Retinal pigment epithelial cell (primary cell): ENCODE measurements around the gene PLK2.

Experiments
- DNase-seq: peaks from one replicate; pipeline ENCODE4 v3.0.0-alpha.2; 2010; ENCODE audit warnings: low read depth
- H3K4me3 ChIP-seq: 2 replicates; pipeline ENCODE4 v1.5.1; 2011; ENCODE audit warnings: mild to moderate bottlenecking, low read length, control low read depth, moderate library complexity
- TF ChIP-seq, protein P1 (sequence below): conservative IDR thresholded peaks from 2 replicates; pipeline ENCODE4 v1.5.1; 2011; ENCODE audit warnings: low read depth, low read length, control low read depth, inconsistent platforms

Gene PLK2

DNA sequence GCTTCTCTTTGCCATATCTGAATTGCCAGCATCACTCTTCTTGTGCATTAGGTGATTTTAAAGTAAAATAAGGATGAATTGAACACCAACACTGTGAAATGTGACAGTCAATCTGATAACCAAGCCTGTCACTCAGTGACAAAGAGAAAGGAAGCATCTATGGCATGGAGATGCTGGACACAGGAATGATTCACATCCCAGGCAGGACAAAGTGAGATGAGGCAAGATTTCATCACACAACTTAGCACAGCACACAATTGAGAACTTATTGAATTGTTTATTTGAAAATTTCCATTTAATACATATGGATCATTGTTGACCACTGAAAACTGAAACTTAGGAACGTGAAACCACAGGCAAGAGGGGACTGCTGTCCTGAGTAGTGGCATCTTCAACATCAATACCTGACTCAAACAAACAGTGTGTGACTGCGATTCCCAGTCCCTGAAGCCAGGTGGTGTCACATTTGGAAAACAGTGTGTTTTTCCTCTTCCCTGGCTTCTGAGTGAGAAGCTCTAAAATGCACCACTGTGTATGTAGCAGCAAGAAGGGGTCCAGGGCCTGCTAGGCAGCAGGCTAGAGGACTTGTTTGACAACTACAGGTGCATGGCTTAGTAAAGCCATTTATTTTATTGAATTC, 42.0 kb upstream of the PLK2 start:
- TF ChIP-seq, protein P1, sequence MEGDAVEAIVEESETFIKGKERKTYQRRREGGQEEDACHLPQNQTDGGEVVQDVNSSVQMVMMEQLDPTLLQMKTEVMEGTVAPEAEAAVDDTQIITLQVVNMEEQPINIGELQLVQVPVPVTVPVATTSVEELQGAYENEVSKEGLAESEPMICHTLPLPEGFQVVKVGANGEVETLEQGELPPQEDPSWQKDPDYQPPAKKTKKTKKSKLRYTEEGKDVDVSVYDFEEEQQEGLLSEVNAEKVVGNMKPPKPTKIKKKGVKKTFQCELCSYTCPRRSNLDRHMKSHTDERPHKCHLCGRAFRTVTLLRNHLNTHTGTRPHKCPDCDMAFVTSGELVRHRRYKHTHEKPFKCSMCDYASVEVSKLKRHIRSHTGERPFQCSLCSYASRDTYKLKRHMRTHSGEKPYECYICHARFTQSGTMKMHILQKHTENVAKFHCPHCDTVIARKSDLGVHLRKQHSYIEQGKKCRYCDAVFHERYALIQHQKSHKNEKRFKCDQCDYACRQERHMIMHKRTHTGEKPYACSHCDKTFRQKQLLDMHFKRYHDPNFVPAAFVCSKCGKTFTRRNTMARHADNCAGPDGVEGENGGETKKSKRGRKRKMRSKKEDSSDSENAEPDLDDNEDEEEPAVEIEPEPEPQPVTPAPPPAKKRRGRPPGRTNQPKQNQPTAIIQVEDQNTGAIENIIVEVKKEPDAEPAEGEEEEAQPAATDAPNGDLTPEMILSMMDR: peak; percentile 10
- DNase-seq: no peak
- H3K4me3 ChIP-seq: no peak overlapping the region

DNA sequence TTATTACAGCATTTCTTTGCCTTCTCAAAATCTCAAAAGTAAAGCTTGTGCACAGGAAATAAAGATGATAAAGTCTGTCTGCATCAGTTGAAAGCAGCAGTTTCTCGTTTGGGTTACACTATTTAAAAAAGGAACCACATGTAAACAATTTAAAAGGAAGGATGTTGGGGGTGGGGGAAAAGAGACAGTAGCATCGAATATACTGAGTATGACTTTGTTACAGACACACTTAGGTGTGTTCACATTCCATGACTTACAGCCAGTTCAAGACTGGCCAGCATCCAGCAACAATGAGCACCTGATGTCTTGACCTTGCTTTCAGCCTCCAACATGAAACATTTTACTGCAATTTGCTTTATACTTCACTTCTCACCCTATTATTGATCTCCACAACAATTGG, 40.1 kb upstream of the PLK2 start:
- no peak for DNase-seq
- TF ChIP-seq, protein P1: no peak
- no peak overlapping the region for H3K4me3 ChIP-seq

DNA sequence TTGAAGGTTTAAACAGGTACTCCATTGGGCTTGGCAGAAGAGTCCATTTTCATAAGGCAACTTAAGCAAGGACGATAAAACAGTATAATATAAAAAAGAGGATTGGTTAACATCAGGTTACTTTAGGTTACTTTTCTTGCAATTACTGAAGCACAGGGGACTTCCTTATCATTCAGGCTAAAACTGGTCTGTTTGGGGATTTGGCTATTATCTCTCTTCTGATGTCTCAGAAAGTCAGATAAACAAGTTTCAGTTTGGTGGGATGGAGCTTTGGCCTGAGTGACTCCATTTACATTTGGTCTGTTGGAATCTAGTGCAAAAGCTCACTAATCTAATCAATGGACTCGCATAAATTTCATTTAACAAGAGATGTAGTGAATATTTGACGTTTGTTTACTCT, 39.3 kb upstream of the PLK2 start:
- H3K4me3 ChIP-seq: no peak overlapping the region
- TF ChIP-seq, protein P1: no peak
- DNase-seq: no peak

DNA sequence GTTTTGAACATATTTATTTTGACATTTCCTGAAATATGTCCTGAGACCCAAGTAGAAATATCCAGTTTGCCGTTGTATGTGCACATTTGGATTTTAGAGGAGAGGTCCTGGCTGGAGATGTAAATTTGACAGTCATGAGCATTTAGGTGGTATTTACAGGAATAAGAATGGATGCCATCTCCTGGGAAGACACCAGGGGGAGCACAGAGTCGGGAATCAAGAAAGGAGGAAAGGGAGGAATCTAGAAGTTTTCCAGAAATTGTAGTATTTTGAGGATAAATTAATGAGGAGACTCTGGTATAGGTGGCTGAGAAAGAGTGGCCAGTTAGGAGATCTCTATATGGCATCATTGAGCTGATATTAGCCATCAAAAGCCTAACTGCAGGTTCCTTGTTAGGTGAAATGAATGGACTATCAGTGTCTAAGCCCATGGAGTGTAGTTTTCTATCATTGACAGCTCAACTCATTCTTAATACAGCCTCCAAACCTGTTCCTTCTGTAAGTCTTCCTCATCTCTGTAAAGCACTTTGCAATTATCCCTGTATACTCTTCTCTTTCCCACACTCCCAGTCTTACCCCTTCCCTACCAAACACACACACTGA, 38.6 kb upstream of the PLK2 start:
- TF ChIP-seq, protein P1: peak; percentile 94
- no peak for DNase-seq
- no peak overlapping the region for H3K4me3 ChIP-seq

DNA sequence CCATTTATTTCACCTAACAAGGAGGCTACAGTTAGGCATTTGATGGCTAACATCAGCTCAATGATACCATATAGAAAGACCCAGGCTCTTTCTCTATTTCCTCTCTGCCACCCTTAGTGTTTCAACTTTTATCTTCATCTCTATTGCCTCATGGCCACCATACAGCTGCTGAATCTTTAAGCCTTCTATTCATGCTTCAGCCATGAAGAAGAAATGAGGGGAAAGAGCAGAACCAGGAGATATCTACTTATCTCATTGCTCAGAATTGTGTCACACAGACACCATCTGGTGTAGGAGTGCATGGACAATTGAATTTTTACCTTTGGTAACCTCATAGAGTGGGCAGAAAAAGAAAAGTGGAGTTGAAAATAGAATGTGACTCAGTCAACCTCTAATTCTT, 38.0 kb upstream of the PLK2 start:
- DNase-seq: no peak
- TF ChIP-seq, protein P1: no peak

DNA sequence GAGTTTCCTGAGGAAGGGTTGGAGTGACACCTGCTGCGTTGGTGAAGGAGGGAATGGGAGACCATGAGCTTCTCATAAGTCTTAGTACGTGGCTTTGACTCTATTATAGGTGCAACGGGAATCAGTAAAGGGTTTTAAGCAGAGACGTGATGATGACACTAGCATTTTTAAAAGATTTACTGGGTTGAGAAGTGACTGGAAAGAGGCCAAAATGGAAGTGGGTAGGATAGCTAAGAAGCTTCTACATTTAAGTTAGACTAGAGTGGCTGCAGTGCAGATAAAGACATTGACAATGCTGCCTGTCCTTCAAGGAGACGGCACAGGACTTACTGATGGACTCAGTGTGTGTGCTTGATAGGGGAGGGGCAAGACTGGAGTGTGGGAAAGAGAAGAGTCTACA, 37.5 kb upstream of the PLK2 start:
- no peak for DNase-seq
- TF ChIP-seq, protein P1: no peak
- H3K4me3 ChIP-seq: no peak overlapping the region

More for the DNA sequence above, 38.0 kb upstream of the PLK2 start:
- H3K4me3 ChIP-seq: no peak overlapping the region

DNA sequence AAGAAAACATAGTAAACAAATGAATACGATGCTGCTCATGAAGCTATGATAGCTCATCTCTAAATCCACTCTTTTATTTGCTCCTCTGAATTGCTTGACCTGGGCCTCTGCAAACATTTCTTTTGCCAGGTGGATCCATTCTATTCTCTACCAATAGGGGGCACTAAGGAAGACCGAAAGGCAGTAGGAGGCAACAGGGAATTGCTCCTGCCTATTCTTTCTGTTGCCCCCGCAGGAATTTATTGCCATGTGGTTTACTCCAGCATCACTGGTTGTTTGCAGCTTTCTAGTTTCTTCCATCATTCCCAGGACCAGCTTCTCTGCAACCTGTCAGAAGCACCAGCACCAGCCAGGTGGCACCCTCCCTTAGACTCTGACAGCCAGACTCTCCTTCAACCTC, 36.6 kb upstream of the PLK2 start:
- TF ChIP-seq, protein P1: peak; percentile 30
- no peak overlapping the region for H3K4me3 ChIP-seq
- no peak for DNase-seq
